ENCODE measurements around the gene PYGO2. TPM values are rescaled to one million over a fixed set of nuclear protein-coding genes. Genes with fewer than 3 reads are reported as not detected.

PYGO2 gene
- total RNA-seq, 1 experiment from 2014 or later, result 37.4 TPM

DNA sequence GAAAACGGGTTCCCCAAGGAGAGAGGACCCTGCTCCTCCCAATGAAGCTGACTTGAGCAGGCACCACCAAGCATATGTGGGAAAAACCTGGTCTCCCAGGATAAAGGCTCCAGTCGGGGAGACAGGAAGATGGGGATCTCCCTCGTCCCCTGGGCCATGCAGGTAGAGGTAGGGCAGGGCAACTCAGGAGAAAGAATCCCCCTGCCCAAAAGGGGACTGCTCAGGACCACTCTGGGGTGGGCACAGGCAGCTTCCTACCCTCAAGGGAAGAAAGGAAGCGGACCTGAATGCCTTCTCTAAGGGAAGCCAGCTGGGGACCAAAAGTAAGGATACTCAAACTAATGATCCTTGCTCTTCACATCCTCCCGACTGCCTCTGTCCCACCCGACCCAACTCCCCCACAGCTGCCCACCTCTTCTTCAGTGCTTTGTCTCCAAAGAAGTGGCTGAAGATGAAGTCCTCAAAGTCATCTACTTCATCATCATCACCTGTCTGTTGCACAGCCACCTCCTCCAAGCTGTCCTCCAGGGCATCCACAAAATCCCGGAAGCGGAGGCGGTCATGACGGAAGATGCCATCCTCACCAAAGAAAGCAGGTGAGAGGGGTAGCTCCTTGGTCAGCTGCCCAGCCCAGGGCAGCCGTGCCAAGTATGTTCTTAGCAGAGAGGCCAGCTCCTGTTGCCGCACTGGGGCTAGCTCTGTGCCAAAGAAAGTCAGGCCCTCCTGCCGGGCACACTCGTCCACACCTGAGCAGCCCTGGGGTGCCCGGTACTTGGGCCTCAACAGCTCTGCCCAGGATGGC is 16.2 kb downstream of the PYGO2 start:
- ChIA-PET CTCF (interaction anchor here (0.8 to 2.1 kb wide), 9 partner anchors 9 to 276 kb away, joined by 3 to 8 read pairs (median 3); partner anchors contain the start of genes ADAM15 and PMVK), POLR2A (interaction anchor here (0.5 to 1.6 kb wide), 3 partner anchors 11 to 60 kb away, joined by 3 read pairs; partner anchors contain the start of genes PBXIP1 and SHC1)
- TF ChIP-seq ZNF396 (CRISPR knock-in tag; IDR thresholded peaks at IDR 0.05; ENCODE audit: borderline replicate concordance) (no peak), ELF4 (CRISPR knock-in tag; IDR thresholded peaks at IDR 0.05; ENCODE audit: low read depth) (no peak), NR3C1 (CRISPR knock-in tag; conservative IDR thresholded peaks at IDR 0.05; ENCODE audit: low read depth) (no peak)
- TF ChIP-seq, protein P1, sequence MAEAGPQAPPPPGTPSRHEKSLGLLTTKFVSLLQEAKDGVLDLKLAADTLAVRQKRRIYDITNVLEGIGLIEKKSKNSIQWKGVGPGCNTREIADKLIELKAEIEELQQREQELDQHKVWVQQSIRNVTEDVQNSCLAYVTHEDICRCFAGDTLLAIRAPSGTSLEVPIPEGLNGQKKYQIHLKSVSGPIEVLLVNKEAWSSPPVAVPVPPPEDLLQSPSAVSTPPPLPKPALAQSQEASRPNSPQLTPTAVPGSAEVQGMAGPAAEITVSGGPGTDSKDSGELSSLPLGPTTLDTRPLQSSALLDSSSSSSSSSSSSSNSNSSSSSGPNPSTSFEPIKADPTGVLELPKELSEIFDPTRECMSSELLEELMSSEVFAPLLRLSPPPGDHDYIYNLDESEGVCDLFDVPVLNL (CRISPR knock-in tag; IDR thresholded peaks at IDR 0.05; ENCODE audit: borderline replicate concordance, low read depth), result no peak
- TF ChIP-seq, protein P2, sequence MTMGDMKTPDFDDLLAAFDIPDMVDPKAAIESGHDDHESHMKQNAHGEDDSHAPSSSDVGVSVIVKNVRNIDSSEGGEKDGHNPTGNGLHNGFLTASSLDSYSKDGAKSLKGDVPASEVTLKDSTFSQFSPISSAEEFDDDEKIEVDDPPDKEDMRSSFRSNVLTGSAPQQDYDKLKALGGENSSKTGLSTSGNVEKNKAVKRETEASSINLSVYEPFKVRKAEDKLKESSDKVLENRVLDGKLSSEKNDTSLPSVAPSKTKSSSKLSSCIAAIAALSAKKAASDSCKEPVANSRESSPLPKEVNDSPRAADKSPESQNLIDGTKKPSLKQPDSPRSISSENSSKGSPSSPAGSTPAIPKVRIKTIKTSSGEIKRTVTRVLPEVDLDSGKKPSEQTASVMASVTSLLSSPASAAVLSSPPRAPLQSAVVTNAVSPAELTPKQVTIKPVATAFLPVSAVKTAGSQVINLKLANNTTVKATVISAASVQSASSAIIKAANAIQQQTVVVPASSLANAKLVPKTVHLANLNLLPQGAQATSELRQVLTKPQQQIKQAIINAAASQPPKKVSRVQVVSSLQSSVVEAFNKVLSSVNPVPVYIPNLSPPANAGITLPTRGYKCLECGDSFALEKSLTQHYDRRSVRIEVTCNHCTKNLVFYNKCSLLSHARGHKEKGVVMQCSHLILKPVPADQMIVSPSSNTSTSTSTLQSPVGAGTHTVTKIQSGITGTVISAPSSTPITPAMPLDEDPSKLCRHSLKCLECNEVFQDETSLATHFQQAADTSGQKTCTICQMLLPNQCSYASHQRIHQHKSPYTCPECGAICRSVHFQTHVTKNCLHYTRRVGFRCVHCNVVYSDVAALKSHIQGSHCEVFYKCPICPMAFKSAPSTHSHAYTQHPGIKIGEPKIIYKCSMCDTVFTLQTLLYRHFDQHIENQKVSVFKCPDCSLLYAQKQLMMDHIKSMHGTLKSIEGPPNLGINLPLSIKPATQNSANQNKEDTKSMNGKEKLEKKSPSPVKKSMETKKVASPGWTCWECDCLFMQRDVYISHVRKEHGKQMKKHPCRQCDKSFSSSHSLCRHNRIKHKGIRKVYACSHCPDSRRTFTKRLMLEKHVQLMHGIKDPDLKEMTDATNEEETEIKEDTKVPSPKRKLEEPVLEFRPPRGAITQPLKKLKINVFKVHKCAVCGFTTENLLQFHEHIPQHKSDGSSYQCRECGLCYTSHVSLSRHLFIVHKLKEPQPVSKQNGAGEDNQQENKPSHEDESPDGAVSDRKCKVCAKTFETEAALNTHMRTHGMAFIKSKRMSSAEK (CRISPR knock-in tag; IDR thresholded peaks at IDR 0.05; ENCODE audit: borderline replicate concordance), result no peak
- TF ChIP-seq, protein P3, sequence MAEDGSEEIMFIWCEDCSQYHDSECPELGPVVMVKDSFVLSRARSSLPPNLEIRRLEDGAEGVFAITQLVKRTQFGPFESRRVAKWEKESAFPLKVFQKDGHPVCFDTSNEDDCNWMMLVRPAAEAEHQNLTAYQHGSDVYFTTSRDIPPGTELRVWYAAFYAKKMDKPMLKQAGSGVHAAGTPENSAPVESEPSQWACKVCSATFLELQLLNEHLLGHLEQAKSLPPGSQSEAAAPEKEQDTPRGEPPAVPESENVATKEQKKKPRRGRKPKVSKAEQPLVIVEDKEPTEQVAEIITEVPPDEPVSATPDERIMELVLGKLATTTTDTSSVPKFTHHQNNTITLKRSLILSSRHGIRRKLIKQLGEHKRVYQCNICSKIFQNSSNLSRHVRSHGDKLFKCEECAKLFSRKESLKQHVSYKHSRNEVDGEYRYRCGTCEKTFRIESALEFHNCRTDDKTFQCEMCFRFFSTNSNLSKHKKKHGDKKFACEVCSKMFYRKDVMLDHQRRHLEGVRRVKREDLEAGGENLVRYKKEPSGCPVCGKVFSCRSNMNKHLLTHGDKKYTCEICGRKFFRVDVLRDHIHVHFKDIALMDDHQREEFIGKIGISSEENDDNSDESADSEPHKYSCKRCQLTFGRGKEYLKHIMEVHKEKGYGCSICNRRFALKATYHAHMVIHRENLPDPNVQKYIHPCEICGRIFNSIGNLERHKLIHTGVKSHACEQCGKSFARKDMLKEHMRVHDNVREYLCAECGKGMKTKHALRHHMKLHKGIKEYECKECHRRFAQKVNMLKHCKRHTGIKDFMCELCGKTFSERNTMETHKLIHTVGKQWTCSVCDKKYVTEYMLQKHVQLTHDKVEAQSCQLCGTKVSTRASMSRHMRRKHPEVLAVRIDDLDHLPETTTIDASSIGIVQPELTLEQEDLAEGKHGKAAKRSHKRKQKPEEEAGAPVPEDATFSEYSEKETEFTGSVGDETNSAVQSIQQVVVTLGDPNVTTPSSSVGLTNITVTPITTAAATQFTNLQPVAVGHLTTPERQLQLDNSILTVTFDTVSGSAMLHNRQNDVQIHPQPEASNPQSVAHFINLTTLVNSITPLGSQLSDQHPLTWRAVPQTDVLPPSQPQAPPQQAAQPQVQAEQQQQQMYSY (CRISPR knock-in tag; IDR thresholded peaks at IDR 0.05), result peak; percentile 75
- TF ChIP-seq, protein P4, sequence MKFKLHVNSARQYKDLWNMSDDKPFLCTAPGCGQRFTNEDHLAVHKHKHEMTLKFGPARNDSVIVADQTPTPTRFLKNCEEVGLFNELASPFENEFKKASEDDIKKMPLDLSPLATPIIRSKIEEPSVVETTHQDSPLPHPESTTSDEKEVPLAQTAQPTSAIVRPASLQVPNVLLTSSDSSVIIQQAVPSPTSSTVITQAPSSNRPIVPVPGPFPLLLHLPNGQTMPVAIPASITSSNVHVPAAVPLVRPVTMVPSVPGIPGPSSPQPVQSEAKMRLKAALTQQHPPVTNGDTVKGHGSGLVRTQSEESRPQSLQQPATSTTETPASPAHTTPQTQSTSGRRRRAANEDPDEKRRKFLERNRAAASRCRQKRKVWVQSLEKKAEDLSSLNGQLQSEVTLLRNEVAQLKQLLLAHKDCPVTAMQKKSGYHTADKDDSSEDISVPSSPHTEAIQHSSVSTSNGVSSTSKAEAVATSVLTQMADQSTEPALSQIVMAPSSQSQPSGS (CRISPR knock-in tag; IDR thresholded peaks at IDR 0.05; ENCODE audit: borderline replicate concordance, low read depth), result no peak
- Mint-ChIP-seq H3K27me3 (ENCODE audit: low read depth) (no peaks in the 10 kb centered on the region), H3K27ac (no peak overlapping the region), H3K4me3 (no peak overlapping the region), H3K4me1 (peaks cover 21% of the 10 kb centered on the region), H3K9me3 (no peaks in the 10 kb centered on the region), H3K36me3 (no peaks in the 10 kb centered on the region)
- ATAC-seq, result no peak
- DNase-seq (ENCODE audit: low spot score), result no peak

DNA sequence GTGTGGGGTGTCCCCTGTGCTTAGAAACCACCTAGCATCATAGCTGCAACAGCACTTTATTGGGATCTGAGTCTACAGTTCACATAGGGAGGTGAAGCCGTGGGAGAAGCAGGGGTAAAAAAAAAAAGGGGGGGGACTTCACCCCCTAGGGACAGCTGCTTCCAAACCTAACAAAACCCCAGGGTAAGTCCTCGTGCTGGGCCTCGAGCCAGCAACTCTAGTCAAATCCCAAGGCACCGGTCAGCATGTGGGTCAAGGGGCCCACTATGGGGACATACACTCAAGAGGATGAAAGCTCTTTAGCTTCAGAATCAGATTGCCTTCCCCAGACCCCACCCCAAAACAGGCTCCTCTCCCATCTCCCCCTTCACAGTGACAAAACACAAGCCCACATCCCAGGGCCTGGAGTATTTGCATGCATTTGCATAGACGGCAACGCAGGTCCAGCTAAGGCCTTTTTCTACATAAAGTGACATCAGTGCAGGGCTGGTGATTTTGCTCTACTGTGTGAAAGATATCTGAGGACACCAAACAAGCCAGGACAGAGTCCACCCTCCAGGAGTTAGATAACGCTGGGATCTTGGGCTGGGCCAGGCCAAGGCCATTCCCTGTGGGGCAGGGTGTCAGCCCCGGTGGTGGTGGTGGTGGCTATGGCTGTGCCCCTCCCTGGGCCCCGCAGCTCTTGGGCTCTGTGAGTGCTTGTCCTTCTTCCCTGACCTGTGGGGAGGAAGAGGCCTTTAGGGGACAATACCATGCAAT is 17.0 kb downstream of the PYGO2 start:
- peaks cover 24% of the 10 kb centered on the region for H3K4me1 Mint-ChIP-seq
- H3K27ac Mint-ChIP-seq, result no peak overlapping the region
- no peaks in the 10 kb centered on the region for H3K36me3 Mint-ChIP-seq
- ChIA-PET POLR2A (interaction anchor here (1.0 to 1.3 kb wide), 2 partner anchors 11 to 50 kb away, joined by 3 to 7 read pairs; partner anchors contain the start of gene PBXIP1), CTCF (interaction anchor here (0.5 to 2.1 kb wide), 49 partner anchors 8 to 398 kb away, joined by 3 to 14 read pairs (median 4); partner anchors contain the start of genes ADAM15, FLAD1, KCNN3 and LENEP)
- ATAC-seq, result no peak
- DNase-seq (ENCODE audit: low spot score), result no peak
- TF ChIP-seq MYBL2 (CRISPR knock-in tag; IDR thresholded peaks at IDR 0.05) (no peak), GABPB1 (CRISPR knock-in tag; IDR thresholded peaks at IDR 0.05) (peak; percentile 50; the same call in 1 of the 2 replicates), NR2C2 (CRISPR knock-in tag; IDR thresholded peaks at IDR 0.05) (no peak)
- H3K27me3 Mint-ChIP-seq (ENCODE audit: low read depth), result no peaks in the 10 kb centered on the region
- no peak overlapping the region for H3K4me3 Mint-ChIP-seq
- H3K9me3 Mint-ChIP-seq, result no peaks in the 10 kb centered on the region

Data from WTC11 (cell line).